GM18517 (cell line): ENCODE measurements around the gene PCBD1.

Experiments used
- ATAC-seq: cut with Tn5 transposase; IDR thresholded peaks from one replicate; pipeline ENCODE4 v1.9.1; 2021; ENCODE audit warnings: mild to moderate bottlenecking, moderate library complexity; ENCODE audit not compliant: unreplicated experiment

Gene PCBD1

GRCh38 chr10:70918851-70919530, 30.6 kb upstream of the PCBD1 start:
- no peak for ATAC-seq

- no peak for ATAC-seq
Measured at GRCh38 chr10:70917635-70918034, 29.3 kb upstream of the PCBD1 start.

- no peak for ATAC-seq
Measured at GRCh38 chr10:70917226-70917625, 28.9 kb upstream of the PCBD1 start.

GRCh38 chr10:70916241-70916640, 27.9 kb upstream of the PCBD1 start:
- no peak for ATAC-seq

GRCh38 chr10:70915806-70916205, 27.4 kb upstream of the PCBD1 start:
- ATAC-seq, result no peak

- no peak for ATAC-seq
Measured at GRCh38 chr10:70915206-70915605, 26.8 kb upstream of the PCBD1 start.

GRCh38 chr10:70914316-70914864, 26.0 kb upstream of the PCBD1 start:
- no peak for ATAC-seq

- ATAC-seq, result no peak
Measured at GRCh38 chr10:70913893-70914240, 25.5 kb upstream of the PCBD1 start.

- no peak for ATAC-seq
Measured at GRCh38 chr10:70913191-70913892, 25.0 kb upstream of the PCBD1 start.

- ATAC-seq, result no peak
Measured at GRCh38 chr10:70912556-70912955, 24.2 kb upstream of the PCBD1 start.

GRCh38 chr10:70911386-70911785, 23.0 kb upstream of the PCBD1 start:
- no peak for ATAC-seq

- no peak for ATAC-seq
Measured at GRCh38 chr10:70910486-70911341, 22.3 kb upstream of the PCBD1 start.

GRCh38 chr10:70909326-70909935, 21.1 kb upstream of the PCBD1 start:
- no peak for ATAC-seq

GRCh38 chr10:70908406-70909296, 20.3 kb upstream of the PCBD1 start:
- ATAC-seq, result no peak

GRCh38 chr10:70907637-70908405, 19.5 kb upstream of the PCBD1 start:
- ATAC-seq, result no peak

- no peak for ATAC-seq
Measured at GRCh38 chr10:70906953-70907636, 18.7 kb upstream of the PCBD1 start.

GRCh38 chr10:70906031-70906783, 17.8 kb upstream of the PCBD1 start:
- ATAC-seq, result no peak
